K562 (cell line): Measurements from ENCODE around the gene FAM167B. TPM values are rescaled to one million over a fixed set of nuclear protein-coding genes. Genes with fewer than 3 reads are reported as not detected.

ENCODE experiments used
- ARID3A ChIP-seq: IDR thresholded peaks from 2 replicates; pipeline ENCODE4 v1.6.1; 2012; ENCODE audit warnings: low read depth, low read length, improper control_type of control experiment, borderline replicate concordance
- BCOR ChIP-seq: fragments of 450-650 bp; IDR thresholded peaks from 2 replicates; pipeline ENCODE4 v1.6.1; 2016
- CBFA2T2 ChIP-seq: fragments of 450-650 bp; conservative IDR thresholded peaks from 2 replicates; pipeline ENCODE4 v1.6.1; 2017; ENCODE audit warnings: mild to moderate bottlenecking
- CBFB ChIP-seq: sonication (generic); formaldehyde crosslinking; IDR thresholded peaks from 2 replicates; pipeline ENCODE4 v1.4.0; 2020; ENCODE audit warnings: mild to moderate bottlenecking, missing genetic modification reagents
- FOXO4 ChIP-seq: fragments of 450-650 bp; formaldehyde crosslinking; IDR thresholded peaks from 2 replicates; pipeline ENCODE4 v1.4.0; 2020; ENCODE audit warnings: mild to moderate bottlenecking, moderate library complexity
- HDGF ChIP-seq: fragments of 450-650 bp; IDR thresholded peaks from 2 replicates; pipeline ENCODE4 v1.6.1; 2016
- L3MBTL2 ChIP-seq: fragments of 450-650 bp; IDR thresholded peaks from 2 replicates; pipeline ENCODE4 v1.6.1; 2016; ENCODE audit warnings: mild to moderate bottlenecking, moderate library complexity
- PTTG1 ChIP-seq: fragments of 450-650 bp; IDR thresholded peaks from 2 replicates; pipeline ENCODE4 v1.6.1; 2016; ENCODE audit warnings: low read depth, mild to moderate bottlenecking, missing genetic modification characterization, missing compliant biosample characterization
- RFX1 ChIP-seq: fragments of 450-650 bp; IDR thresholded peaks from 2 replicates; pipeline ENCODE4 v1.6.1; 2016; ENCODE audit warnings: mild to moderate bottlenecking, moderate library complexity
- ZBTB11 ChIP-seq, 3 experiments: fragments of 200-800 bp in 1 of 3; fragments of 250-450 bp in 1 of 3; fragments of 450-650 bp in 1 of 3; sonication (Bioruptor Pico) in 1 of 3; sonication (Bioruptor generic) in 1 of 3; formaldehyde crosslinking in 1 of 3; IDR thresholded peaks; 2 replicates each; pipeline versions ENCODE4 v1.6.1 to v1.8.0; 2016 to 2022; ENCODE audit warnings: mild to moderate bottlenecking in 2 of 3, missing genetic modification characterization in 2 of 3, missing compliant biosample characterization in 1 of 3, moderate library complexity in 1 of 3
- ZEB2 ChIP-seq: fragments of 450-650 bp; IDR thresholded peaks from 2 replicates; pipeline ENCODE4 v1.6.1; 2016
- ZNF707 ChIP-seq: fragments of 250-450 bp; sonication (Bioruptor Pico); conservative IDR thresholded peaks from 2 replicates; pipeline ENCODE4 v1.8.0; 2022; ENCODE audit warnings: inconsistent platforms, mild to moderate bottlenecking, moderate library complexity
- ZNF766 ChIP-seq: fragments of 200-800 bp; sonication (Bioruptor generic); conservative IDR thresholded peaks from 2 replicates; pipeline ENCODE4 v1.6.1; 2016; ENCODE audit warnings: missing genetic modification characterization, missing compliant biosample characterization
- ZNF77 ChIP-seq: fragments of 250-450 bp; sonication (Bioruptor Pico); IDR thresholded peaks from 2 replicates; pipeline ENCODE4 v1.5.0; 2020
- polyA plus RNA-seq, 8 experiments: library from polyadenylated mRNA; depleted of rRNA in 4 of 8; stranded (reverse) in 5 of 8; unstranded in 3 of 8; fragments of >200 nt; fragmentation: Nextera tagmentation in 2 of 8; fragmentation: Illumina TruSeq in 1 of 8; extraction: Ambion mirVana in 2 of 8; extraction: Trizol in 1 of 8; gene quantifications; 2 replicates each; pipeline versions ENCODE4 v1.2.1 to v1.2.3, GENCODE V29; 2011 to 2014; ENCODE audit warnings: inconsistent platforms in 1 of 8, missing spikeins in 1 of 8
- total RNA-seq, 7 experiments: library from RNA; depleted of rRNA in 6 of 7; stranded (reverse); fragments of >200 nt in 6 of 7; fragmentation: Illumina TruSeq in 2 of 7; extraction: Trizol in 2 of 7; gene quantifications; 2 replicates each; pipeline versions ENCODE4 v1.2.1 to v1.2.3, GENCODE V29; 2011 to 2021; ENCODE audit warnings: low replicate concordance in 1 of 7
- TF ChIP-seq, protein P1 (sequence below): fragments of 450-650 bp; IDR thresholded peaks from 2 replicates; pipeline ENCODE4 v1.6.1; 2017; ENCODE audit warnings: mild to moderate bottlenecking, moderate library complexity
- TF ChIP-seq, protein P2 (sequence below): IDR thresholded peaks from 2 replicates; pipeline ENCODE4 v1.6.1; 2011; ENCODE audit not compliant: insufficient read length; ENCODE audit errors: extremely low read depth
- TF ChIP-seq, protein P3 (sequence below): sonication (generic); formaldehyde crosslinking; IDR thresholded peaks from 2 replicates; pipeline ENCODE4 v1.8.1; 2023; ENCODE audit warnings: mild to moderate bottlenecking, missing genetic modification reagents

FAM167B gene
- total and polyA plus RNA-seq, 9 of the 15 experiments (the other 6 are each of a cell fraction or from before 2014, with no cell fraction given), result not detected

DNA sequence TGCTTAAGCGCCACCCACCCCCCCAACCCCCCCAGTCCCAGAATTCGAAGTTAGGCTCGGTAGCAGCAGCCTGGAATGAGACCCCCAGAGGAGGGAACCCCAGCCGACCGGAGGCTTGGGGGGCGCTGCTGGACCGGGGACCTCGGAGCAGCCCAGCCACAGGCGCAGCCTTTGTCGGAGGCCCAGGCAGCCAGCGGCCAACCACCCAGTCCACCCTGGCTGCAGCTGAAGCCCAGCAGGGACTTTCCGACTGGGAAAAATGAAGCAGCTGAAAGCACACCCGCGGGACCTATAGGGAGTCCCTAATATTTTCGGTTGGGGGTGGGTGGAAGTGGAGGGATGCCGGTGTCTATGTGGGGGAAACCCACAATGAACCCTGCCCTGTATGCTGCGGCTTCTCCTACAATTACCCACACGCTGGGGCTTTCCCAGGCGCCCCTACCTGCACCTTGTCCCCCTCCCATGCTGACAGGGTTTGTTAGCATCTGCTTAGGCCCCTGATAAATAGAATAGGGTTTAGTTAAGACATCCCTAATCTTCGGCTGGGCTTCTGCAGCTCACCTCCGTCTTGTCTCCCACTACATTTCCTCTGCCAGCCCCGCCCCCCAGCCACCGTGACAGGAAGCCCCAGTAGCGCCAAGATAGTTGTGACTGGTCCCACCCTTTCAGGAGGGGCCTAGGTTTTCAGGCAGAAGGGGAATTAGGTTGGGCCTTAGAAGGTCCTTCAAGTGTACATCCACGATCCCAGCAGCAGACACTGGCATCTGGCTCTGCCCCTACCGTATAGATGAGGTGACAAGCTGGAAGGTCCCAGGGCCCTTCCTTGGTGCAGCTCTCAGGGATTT, 45.8 kb upstream of the FAM167B start (continued):
- TF ChIP-seq ARID3A (no peak), L3MBTL2 (no peak), FOXO4 (no peak), ZNF707 (no peak), CBFB (no peak), PTTG1 (tag) (no peak), BCOR (no peak), ZNF77 (CRISPR knock-in tag) (no peak), CBFA2T2 (no peak), ZNF766 (no peak), HDGF (0 out of 2 replicates have a peak, but pooled peaks have one; percentile 39), RFX1 (no peak), ZEB2 (no peak), ZBTB11 (CRISPR knock-in tag; IDR thresholded peaks at IDR 0.05) (no peak)
- TF ChIP-seq, protein P1, sequence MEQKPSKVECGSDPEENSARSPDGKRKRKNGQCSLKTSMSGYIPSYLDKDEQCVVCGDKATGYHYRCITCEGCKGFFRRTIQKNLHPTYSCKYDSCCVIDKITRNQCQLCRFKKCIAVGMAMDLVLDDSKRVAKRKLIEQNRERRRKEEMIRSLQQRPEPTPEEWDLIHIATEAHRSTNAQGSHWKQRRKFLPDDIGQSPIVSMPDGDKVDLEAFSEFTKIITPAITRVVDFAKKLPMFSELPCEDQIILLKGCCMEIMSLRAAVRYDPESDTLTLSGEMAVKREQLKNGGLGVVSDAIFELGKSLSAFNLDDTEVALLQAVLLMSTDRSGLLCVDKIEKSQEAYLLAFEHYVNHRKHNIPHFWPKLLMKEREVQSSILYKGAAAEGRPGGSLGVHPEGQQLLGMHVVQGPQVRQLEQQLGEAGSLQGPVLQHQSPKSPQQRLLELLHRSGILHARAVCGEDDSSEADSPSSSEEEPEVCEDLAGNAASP, result no peak
- TF ChIP-seq, protein P2, sequence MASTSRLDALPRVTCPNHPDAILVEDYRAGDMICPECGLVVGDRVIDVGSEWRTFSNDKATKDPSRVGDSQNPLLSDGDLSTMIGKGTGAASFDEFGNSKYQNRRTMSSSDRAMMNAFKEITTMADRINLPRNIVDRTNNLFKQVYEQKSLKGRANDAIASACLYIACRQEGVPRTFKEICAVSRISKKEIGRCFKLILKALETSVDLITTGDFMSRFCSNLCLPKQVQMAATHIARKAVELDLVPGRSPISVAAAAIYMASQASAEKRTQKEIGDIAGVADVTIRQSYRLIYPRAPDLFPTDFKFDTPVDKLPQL, result no peak
- TF ChIP-seq, protein P3, sequence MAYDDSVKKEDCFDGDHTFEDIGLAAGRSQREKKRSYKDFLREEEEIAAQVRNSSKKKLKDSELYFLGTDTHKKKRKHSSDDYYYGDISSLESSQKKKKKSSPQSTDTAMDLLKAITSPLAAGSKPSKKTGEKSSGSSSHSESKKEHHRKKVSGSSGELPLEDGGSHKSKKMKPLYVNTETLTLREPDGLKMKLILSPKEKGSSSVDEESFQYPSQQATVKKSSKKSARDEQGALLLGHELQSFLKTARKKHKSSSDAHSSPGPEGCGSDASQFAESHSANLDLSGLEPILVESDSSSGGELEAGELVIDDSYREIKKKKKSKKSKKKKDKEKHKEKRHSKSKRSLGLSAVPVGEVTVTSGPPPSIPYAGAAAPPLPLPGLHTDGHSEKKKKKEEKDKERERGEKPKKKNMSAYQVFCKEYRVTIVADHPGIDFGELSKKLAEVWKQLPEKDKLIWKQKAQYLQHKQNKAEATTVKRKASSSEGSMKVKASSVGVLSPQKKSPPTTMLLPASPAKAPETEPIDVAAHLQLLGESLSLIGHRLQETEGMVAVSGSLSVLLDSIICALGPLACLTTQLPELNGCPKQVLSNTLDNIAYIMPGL (CRISPR knock-in tag), result no peak; the same call in 1 of the 2 replicates
